ENCODE measurements around the gene ZNF175. TPM values are rescaled to one million over a fixed set of nuclear protein-coding genes. Genes with fewer than 3 reads are reported as not detected.

Gene ZNF175
- total RNA-seq, 2 donors from 2014 or later: 4.5 to 5.1 TPM

DNA sequence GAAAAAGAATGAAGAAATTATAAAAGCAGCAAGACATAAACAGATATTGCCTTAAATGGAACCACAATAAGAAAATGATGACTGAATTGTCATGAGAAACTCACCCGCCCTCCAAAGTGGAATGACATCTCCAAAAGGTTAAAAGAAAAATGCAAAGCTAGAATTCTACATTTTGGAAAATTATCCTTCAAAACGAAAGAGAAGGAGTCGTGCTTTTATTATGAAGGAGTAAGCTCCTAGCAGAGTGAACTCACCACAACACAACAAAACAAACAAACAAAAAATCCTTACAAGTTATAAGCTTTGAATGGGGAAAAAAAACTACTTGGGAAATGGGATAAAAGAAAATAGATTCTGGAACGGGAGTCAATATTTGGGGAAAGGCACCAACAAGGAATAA is 68.8 kb downstream of the ZNF175 start:
- no peaks in the 10 kb centered on the region for H3K9me3 ChIP-seq (ENCODE audit: control insufficient read depth, low read length, poor library complexity, severe bottlenecking)
- peaks cover 51% of the 10 kb centered on the region for H3K27me3 Mint-ChIP-seq
- H3K4me1 Mint-ChIP-seq: peaks cover 9% of the 10 kb centered on the region
- no peak overlapping the region for H3K4me3 Mint-ChIP-seq
- H3K27ac Mint-ChIP-seq: no peak overlapping the region
- no peak for ATAC-seq
- DNase-seq: no peak
- peaks cover 6% of the 10 kb centered on the region for H3K36me3 Mint-ChIP-seq (ENCODE audit: low read depth)

GRCh38 chr19:51640386-51640785 is 69.3 kb downstream of the ZNF175 start:
- H3K4me1 Mint-ChIP-seq: peaks cover 9% of the 10 kb centered on the region
- peaks cover 56% of the 10 kb centered on the region for H3K27me3 Mint-ChIP-seq
- DNase-seq (no peak), ATAC-seq (no peak)
- H3K36me3 Mint-ChIP-seq (ENCODE audit: low read depth): peaks cover 6% of the 10 kb centered on the region
- H3K4me3 Mint-ChIP-seq: no peak overlapping the region
- no peak overlapping the region for H3K27ac Mint-ChIP-seq
- H3K9me3 ChIP-seq (ENCODE audit: control insufficient read depth, low read length, poor library complexity, severe bottlenecking): no peaks in the 10 kb centered on the region

DNA sequence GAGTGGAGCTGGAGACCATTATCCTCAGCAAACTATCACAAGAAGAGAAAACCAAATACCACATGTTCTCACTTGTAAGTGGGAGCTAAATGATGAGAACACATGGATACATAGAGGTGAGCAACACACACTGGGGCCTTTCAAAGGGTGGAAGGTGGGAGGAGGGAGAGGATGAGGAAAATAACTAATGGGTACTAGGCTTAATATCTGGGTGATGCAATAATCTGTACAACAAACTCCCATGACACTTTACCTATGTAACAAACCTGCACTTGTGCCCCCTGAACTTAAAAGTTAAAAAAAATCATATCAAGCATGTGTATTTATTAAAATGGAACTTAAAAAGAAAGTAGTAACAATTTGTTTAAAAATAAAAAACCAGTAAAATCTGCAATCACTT is 70.6 kb downstream of the ZNF175 start:
- DNase-seq (no peak), ATAC-seq (no peak)
- Mint-ChIP-seq H3K4me3 (no peak overlapping the region), H3K27me3 (peaks cover 57% of the 10 kb centered on the region), H3K36me3 (ENCODE audit: low read depth) (peaks cover 6% of the 10 kb centered on the region), H3K27ac (no peak overlapping the region), H3K4me1 (peaks cover 9% of the 10 kb centered on the region)
- no peaks in the 10 kb centered on the region for H3K9me3 ChIP-seq (ENCODE audit: control insufficient read depth, low read length, poor library complexity, severe bottlenecking)

Other genes with a start within 250 kb of the ZNF175 start
- under 1 TPM in 1 of 2 donors, not detected in 1; 0.22 TPM for gene VSIG10L, start 229.1 kb upstream of the ZNF175 start, total RNA-seq
- 10 to 100 TPM; 35.6 to 36.1 TPM for gene ETFB, start 204.9 kb upstream of the ZNF175 start, total RNA-seq
- gene CLDND2, start 202.3 kb upstream of the ZNF175 start, total RNA-seq: under 1 TPM; 0.34 to 0.57 TPM
- gene NKG7, start 198.6 kb upstream of the ZNF175 start, total RNA-seq: 10 to 100 TPM; 10.7 to 13.0 TPM
- gene LIM2, start 183.3 kb upstream of the ZNF175 start, total RNA-seq: not detected
- gene C19orf84, start 180.7 kb upstream of the ZNF175 start, total RNA-seq: not detected
- gene SIGLEC10, start 153.6 kb upstream of the ZNF175 start, total RNA-seq: 1 to 10 TPM in 1 of 2 donors, under 1 TPM in 1; 0.29 to 2.7 TPM
- gene SIGLEC8, start 112.8 kb upstream of the ZNF175 start, total RNA-seq: not detected
- not detected for gene CEACAM18, start 92.7 kb upstream of the ZNF175 start, total RNA-seq
- gene SIGLEC12, start 69.5 kb upstream of the ZNF175 start, total RNA-seq: not detected
- gene SIGLEC6, start 39.6 kb upstream of the ZNF175 start, total RNA-seq: under 1 TPM in 1 of 2 donors, not detected in 1; 0.80 TPM
- under 1 TPM in 1 of 2 donors, not detected in 1; 0.37 TPM for gene SIGLEC5, start 59.1 kb downstream of the ZNF175 start, total RNA-seq
- 1 to 10 TPM in 1 of 2 donors, under 1 TPM in 1; 0.86 to 3.3 TPM for gene SIGLEC14, start 75.5 kb downstream of the ZNF175 start, total RNA-seq
- gene SPACA6, start 122.0 kb downstream of the ZNF175 start, total RNA-seq: 1 to 10 TPM; 4.3 to 6.4 TPM
- gene HAS1, start 152.7 kb downstream of the ZNF175 start, total RNA-seq: not detected
- 1 to 10 TPM in 1 of 2 donors, under 1 TPM in 1; 0.70 to 4.1 TPM for gene FPR1, start 180.6 kb downstream of the ZNF175 start, total RNA-seq
- gene FPR2, start 189.9 kb downstream of the ZNF175 start, total RNA-seq: under 1 TPM in 1 of 2 donors, not detected in 1; 0.40 TPM
- not detected for gene FPR3, start 223.9 kb downstream of the ZNF175 start, total RNA-seq